Forelimb muscle (tissue), 1 donor: ENCODE data around the gene CHAF1A. TPM values are rescaled to one million over a fixed set of nuclear protein-coding genes. Genes with fewer than 3 reads are reported as not detected.

Experiments
- DNase-seq: peaks from one replicate; pipeline ENCODE4 v3.0.0-alpha.2; 2013; ENCODE audit warnings: low read depth
- polyA plus RNA-seq: library from polyadenylated mRNA; unstranded; fragments of 120-200 nt; gene quantifications from one replicate; pipeline ENCODE4 v1.2.1, GENCODE V29; 2013; ENCODE audit not compliant: insufficient read length

The CHAF1A gene
- polyA plus RNA-seq, 1 donor = 11.1 TPM

DNA sequence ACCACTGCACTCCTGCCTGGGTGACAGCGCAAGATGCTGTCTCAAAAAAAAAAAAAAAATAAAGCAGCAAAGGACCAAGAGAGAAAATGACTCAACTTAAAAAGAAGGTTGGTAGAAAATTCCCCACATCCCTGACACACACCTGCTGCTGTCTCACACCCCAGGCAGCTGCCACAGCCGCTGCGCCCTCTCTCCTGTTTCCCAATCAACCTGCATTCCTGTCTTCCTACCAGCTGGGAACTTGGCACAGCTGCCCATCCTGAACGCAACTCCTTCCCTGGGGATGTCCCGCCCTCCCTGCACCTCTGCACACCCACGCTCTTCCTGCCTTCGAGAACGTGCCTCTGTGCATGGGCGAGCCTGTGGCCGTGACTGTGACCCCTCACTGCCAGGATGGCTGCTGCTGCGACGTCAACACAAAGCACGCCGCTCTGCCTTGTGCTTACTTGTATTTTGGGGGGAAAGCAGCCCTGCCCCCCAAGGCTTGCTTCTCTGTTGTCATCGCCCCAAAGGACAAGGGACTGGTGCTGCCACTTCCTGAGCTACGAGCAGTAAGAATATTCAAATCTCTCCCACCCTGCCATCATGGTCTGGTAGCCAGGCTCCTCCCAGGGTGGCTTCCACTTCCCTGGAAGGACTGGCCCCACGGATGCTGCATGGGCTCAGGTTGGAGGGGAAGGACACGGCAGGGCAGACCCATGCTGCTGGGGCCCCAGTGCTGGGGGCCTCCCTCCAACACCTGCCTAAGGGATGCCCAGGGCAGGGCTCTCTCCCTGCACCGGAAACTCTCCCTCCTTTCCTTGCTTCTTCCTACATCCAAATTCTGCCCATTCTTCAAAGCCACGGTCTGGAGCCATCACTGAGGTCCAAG, 22.8 kb upstream of the CHAF1A start:
- no peak for DNase-seq

- no peak for DNase-seq
These were observed 22.1 kb upstream of the CHAF1A start for GRCh38 chr19:4380254-4380727.

- DNase-seq = no peak
These were observed 17.0 kb upstream of the CHAF1A start for GRCh38 chr19:4385291-4386040.

DNA sequence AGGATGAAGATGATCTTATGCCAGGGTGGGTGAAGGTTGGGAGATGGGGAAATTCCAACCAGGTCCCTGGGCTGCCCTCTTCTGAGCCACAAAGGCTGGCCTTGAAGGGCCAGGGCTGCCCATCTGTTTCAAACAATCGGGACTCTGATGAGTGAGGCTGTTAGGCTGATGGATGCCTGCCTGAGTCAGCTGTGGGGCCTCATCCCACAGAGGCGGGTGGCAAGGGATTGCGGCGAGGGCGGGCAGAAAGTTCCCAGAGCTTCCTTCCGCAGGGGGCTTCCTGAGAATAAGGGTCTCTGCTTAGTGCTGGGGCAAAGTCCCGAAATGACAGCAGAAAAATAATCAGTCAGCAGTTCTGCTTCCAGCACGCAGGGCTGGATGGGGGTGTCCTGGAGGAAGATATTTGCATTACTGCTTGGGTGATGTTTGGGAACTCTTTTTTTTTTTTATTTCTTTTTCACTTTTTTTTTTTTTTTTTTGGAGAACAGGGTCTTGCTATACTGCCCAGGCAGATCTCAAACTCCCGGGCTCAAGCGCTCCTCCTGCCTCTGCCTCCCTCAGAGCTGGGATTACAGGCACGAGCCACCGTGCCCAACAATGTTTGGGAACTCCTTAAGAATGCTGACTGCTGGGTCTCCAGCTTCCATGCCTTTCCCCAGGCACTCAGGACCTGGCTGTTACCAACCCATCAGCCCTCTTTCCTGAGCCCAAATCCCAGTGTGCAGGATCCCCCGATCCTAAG, 16.2 kb upstream of the CHAF1A start:
- no peak for DNase-seq

GRCh38 chr19:4388337-4389063, 13.9 kb upstream of the CHAF1A start:
- DNase-seq = no peak

- no peak for DNase-seq
These were observed 13.4 kb upstream of the CHAF1A start for GRCh38 chr19:4389064-4389375.

- no peak for DNase-seq
These were observed 12.9 kb upstream of the CHAF1A start for GRCh38 chr19:4389511-4390016.

- no peak for DNase-seq
These were observed 12.3 kb upstream of the CHAF1A start for GRCh38 chr19:4390017-4390566.

- no peak for DNase-seq
These were observed 11.7 kb upstream of the CHAF1A start for GRCh38 chr19:4390567-4391305.

DNA sequence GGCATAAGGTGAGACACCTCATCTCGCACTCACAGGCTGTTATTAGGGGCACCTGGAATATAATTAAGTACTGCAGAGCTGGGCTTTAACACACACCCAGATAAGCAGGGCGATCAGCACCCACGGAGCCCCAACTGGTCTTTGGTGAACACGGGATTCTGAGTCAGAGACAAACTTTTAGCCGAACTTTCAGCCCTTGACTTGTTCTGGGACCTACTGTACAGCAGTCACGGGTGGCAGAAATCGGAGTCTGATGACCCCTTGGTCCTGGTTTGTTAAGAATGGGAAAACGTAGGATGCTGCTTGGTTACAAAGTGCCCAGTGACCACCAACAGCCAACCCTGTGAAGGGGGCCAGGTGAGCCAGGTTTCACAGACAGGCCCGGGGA, 11.1 kb upstream of the CHAF1A start:
- no peak for DNase-seq

DNA sequence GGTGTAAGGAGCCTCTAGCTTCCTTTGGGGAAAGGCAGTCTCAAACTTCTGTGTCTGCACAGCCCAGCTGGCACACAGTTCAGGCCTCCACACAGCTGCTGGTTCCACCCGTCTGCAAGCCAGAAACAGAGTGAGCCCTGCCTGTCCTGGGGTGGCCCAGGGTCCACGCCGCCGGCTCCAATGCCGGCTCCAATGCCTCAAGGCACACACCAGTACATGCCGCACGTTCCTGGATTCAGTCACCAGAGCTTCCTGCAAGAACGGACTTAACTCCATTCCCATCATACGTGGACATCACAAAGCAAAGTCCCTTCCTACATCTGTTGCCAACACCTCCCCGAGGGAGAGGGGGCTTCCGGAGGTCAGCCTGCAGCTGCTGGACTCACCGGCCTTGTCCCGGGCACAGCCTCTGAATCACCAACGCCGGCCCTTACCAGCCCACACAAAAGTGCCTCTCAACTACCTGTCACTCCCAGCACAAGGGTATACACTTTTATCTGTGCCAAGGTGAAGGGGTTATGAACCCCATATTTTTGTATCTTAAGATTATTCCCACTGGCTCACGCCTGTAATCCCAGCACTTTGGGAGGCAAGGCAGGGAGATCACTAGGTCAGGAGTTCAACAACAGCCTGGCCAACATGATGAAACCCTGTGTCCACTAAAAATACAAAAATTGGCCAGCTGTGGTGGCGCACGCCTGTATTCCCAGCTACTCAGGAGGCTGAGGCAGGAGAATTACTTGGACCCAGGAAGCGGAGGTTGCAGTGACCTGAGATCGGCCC, 10.5 kb upstream of the CHAF1A start:
- no peak for DNase-seq

DNA sequence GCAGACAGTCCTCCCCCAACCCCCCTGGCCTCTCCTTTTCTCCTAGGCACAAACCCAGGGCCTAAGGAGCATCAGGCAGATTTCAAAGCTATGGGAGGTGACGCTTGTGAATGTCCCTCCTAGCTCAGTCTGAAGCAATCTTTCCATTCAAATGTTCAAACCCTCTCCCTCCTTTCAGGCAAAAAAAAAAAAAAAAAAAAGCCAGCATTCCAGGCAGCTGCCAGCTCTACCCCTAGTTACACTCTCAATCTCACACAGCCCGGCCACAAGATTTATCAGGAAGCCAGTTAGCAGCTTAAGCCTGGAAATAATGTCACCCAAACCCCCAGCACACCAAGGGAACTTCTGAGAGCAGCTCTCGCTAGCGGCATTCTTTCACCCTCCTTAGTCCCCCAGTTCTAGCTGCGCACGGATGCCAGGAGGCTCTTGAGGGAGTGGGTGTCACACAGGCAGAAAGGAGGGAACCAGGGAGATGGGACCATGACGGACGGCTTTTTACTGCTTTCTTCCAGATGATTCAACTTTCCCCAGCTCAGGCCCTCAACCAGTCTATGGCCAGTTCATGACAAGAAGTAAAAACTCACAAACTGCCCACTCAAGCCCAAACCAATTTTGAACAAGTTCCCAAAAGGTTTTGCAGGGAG, 8.4 kb upstream of the CHAF1A start:
- no peak for DNase-seq

- no peak for DNase-seq
These were observed 5.3 kb upstream of the CHAF1A start for GRCh38 chr19:4396949-4397783.

- no peak for DNase-seq
These were observed 2.7 kb upstream of the CHAF1A start for GRCh38 chr19:4399812-4400134.

DNA sequence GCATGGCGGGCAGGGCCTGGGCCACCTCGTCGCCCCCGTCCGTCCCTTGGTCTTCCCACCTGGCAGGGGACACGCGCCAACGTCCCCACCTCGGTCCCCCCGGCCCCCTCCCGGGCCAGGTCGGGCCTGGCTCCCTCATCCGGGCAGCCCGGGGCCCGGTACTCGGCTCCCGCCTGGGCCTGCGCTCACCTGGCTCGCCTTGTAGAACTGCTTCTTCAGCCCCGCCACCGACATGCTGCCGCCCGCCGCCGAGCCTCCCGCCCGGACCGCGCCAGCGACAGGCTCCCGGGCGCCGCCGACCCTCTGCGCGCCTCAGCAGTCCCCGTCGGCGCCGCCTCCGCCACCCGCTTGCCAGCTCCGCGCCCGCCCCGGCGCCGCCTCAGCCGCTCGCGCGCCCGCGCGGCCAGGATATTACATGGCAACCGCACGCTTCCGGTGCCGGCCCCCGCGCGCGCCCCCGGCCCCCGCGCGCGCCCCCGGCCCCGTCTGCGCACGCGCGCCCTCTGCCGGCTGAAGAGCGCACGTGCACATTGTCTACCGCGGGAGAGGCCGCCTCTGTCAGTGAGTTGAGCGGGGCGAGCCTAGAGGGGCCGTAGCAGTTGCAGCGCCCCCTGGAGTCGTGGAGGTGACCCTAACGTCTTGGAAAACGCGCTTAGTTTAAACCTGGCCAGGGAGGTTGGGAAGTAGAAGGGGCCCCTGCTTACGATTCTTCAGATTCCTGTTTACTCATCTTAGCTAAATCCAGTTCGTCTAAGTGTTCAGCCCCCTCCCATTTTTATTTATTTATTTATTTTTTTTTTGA, 2.1 kb upstream of the CHAF1A start, which contains the start of gene SH3GL1:
Gene SH3GL1, minus strand, starts transcription at position 413 of the 802 bp plus-strand sequence. Its CDS starts 179 bp downstream, at position 234.
- peak; percentile 65 for DNase-seq

DNA sequence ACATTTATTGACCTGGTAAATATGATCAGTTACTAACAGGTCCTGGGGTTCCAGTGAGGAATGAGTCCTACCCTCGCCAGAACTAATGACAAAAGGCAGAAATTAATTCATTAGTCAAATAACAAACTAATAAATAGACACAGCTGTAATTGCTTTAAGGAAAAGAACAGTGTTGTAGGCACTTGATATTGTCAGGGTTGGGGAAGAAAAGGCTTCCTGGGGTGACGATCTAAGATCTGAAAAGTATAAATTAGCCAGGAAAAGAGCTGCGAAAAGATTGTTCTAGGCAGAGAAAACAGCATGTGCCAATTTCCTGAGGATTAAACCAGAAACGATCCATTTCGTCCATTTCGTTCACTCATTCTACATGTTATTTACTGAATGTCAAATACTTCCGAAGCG, 670 bp upstream of the CHAF1A start:
- DNase-seq = no peak

- DNase-seq = no peak
These were observed 743 bp downstream of the CHAF1A start for GRCh38 chr19:4403005-4403761.
